ENCODE measurements around the gene TPSD1.
"Not testable (repeated sequence)": the region's sequence is repeated elsewhere in the genome, so short reads cannot be mapped to it uniquely, and the experiment has no call there.

DNA sequence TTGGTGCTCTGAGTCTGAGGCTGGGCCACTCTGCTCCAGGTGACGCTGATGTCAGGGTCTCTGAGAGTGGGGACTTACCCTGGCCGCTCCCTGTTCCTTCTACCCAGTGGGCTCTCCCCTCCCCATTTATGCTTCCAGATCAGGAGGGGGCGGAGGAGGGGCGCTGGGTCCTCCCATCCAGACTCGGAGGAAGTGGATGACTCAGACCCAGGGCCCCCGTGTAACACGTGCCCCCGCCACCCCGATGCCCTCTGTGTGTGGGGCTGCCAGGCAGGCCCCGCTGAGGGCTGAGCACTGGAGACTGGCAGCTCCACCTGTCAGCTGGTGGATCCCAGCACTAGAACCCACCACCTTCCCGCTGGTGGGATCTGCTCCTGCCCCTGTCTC is 25.8 kb upstream of the TPSD1 start, which contains the start of gene TPSB2:
- TF ChIP-seq, protein P1, sequence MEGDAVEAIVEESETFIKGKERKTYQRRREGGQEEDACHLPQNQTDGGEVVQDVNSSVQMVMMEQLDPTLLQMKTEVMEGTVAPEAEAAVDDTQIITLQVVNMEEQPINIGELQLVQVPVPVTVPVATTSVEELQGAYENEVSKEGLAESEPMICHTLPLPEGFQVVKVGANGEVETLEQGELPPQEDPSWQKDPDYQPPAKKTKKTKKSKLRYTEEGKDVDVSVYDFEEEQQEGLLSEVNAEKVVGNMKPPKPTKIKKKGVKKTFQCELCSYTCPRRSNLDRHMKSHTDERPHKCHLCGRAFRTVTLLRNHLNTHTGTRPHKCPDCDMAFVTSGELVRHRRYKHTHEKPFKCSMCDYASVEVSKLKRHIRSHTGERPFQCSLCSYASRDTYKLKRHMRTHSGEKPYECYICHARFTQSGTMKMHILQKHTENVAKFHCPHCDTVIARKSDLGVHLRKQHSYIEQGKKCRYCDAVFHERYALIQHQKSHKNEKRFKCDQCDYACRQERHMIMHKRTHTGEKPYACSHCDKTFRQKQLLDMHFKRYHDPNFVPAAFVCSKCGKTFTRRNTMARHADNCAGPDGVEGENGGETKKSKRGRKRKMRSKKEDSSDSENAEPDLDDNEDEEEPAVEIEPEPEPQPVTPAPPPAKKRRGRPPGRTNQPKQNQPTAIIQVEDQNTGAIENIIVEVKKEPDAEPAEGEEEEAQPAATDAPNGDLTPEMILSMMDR (IDR thresholded peaks at IDR 0.05; ENCODE audit: borderline replicate concordance, extremely low read depth, low read length, poor library complexity, severe bottlenecking) = not testable (repeated sequence)
- not testable (repeated sequence) for TF ChIP-seq EZH2 (IDR thresholded peaks at IDR 0.05; ENCODE audit: borderline replicate concordance, low read depth, low read length, severe bottlenecking)
